ENCODE measurements around the gene SLC43A3.
A peak's percentile ranks its signal among the peaks of the same experiment; 100 is the strongest.
"Not testable (repeated sequence)": the region's sequence is repeated elsewhere in the genome, so short reads cannot be mapped to it uniquely, and the experiment has no call there.

SLC43A3 gene

GRCh38 chr11:57407941-57408475 lies 18.9 kb downstream of the SLC43A3 start:
- FAIRE-seq (no peak), DNase-seq (ENCODE audit: insufficient read length, low spot score) (no peak)

GRCh38 chr11:57407010-57407920 lies 19.7 kb downstream of the SLC43A3 start:
- FAIRE-seq (no peak), DNase-seq (ENCODE audit: insufficient read length, low spot score) (no peak)

- no peak for DNase-seq (ENCODE audit: insufficient read length, low spot score)
- no peak for FAIRE-seq
Observed at GRCh38 chr11:57406337-57406904, 20.5 kb downstream of the SLC43A3 start.

- FAIRE-seq (no peak), DNase-seq (ENCODE audit: insufficient read length, low spot score) (no peak)
Observed at GRCh38 chr11:57405271-57405860, 21.6 kb downstream of the SLC43A3 start.

- no peak for DNase-seq (ENCODE audit: insufficient read length, low spot score)
- no peak for FAIRE-seq
Observed at GRCh38 chr11:57403802-57404147, 23.1 kb downstream of the SLC43A3 start.

- DNase-seq (ENCODE audit: insufficient read length, low spot score); FAIRE-seq: not testable (repeated sequence)
Observed at GRCh38 chr11:57403003-57403801, 23.7 kb downstream of the SLC43A3 start.

GRCh38 chr11:57402188-57403002 lies 24.5 kb downstream of the SLC43A3 start:
- FAIRE-seq (no peak), DNase-seq (ENCODE audit: insufficient read length, low spot score) (peak; percentile 17)

- DNase-seq (ENCODE audit: insufficient read length, low spot score) (no peak), FAIRE-seq (no peak)
Observed at GRCh38 chr11:57399972-57400578, 26.8 kb downstream of the SLC43A3 start.

- DNase-seq (ENCODE audit: insufficient read length, low spot score) (no peak), FAIRE-seq (no peak)
Observed at GRCh38 chr11:57399221-57399620, 27.7 kb downstream of the SLC43A3 start.

- FAIRE-seq (no peak), DNase-seq (ENCODE audit: insufficient read length, low spot score) (no peak)
Observed at GRCh38 chr11:57397394-57397990, 29.4 kb downstream of the SLC43A3 start.

GRCh38 chr11:57396744-57397143 lies 30.2 kb downstream of the SLC43A3 start:
- FAIRE-seq, result no peak

GRCh38 chr11:57395905-57396623 lies 30.9 kb downstream of the SLC43A3 start:
- DNase-seq (ENCODE audit: insufficient read length, low spot score) (no peak), FAIRE-seq (no peak)

More at GRCh38 chr11:57396744-57397143, 30.2 kb downstream of the SLC43A3 start:
- DNase-seq (ENCODE audit: insufficient read length, low spot score), result no peak

GRCh38 chr11:57394203-57394965 lies 32.5 kb downstream of the SLC43A3 start:
- FAIRE-seq (no peak), DNase-seq (ENCODE audit: insufficient read length, low spot score) (no peak)

- DNase-seq (ENCODE audit: insufficient read length, low spot score) (no peak), FAIRE-seq (no peak)
Observed at GRCh38 chr11:57392763-57393105, 34.2 kb downstream of the SLC43A3 start.

- FAIRE-seq (no peak), DNase-seq (ENCODE audit: insufficient read length, low spot score) (no peak)
Observed at GRCh38 chr11:57392066-57392762, 34.7 kb downstream of the SLC43A3 start.

- FAIRE-seq (no peak), DNase-seq (ENCODE audit: insufficient read length, low spot score) (no peak)
Observed at GRCh38 chr11:57391539-57391938, 35.4 kb downstream of the SLC43A3 start.

- DNase-seq (ENCODE audit: insufficient read length, low spot score) (no peak), FAIRE-seq (no peak)
Observed at GRCh38 chr11:57391111-57391510, 35.8 kb downstream of the SLC43A3 start.

All from HTR-8/SVneo (cell line).